H9 (cell line): ENCODE measurements around the gene PPARG. TPM values are rescaled to one million over a fixed set of nuclear protein-coding genes. Genes with fewer than 3 reads are reported as not detected.

Source experiments
- DNase-seq: peaks from one replicate; pipeline ENCODE4 v3.0.0-alpha.2; 2017
- H2AFZ ChIP-seq: one replicate; pipeline ENCODE4 v1.6.1; 2013; ENCODE audit warnings: mild to moderate bottlenecking, low read length, control low read depth, moderate library complexity
- H2AK5ac ChIP-seq: 2 replicates; pipeline ENCODE4 v1.6.1; 2013; ENCODE audit warnings: low read length, control low read depth, mixed read lengths; ENCODE audit not compliant: insufficient read length
- H2BK120ac ChIP-seq: one replicate; pipeline ENCODE4 v1.6.1; 2013; ENCODE audit warnings: low read depth, mild to moderate bottlenecking, low read length, control low read depth, inconsistent platforms; ENCODE audit not compliant: poor library complexity, severe bottlenecking
- H2BK12ac ChIP-seq: 2 replicates; pipeline ENCODE4 v1.6.1; 2013; ENCODE audit warnings: low read length, control low read depth, mixed read lengths, low read depth; ENCODE audit not compliant: insufficient read length
- H2BK15ac ChIP-seq: 2 replicates; pipeline ENCODE4 v1.6.1; 2013; ENCODE audit warnings: low read depth, low read length, control low read depth
- H2BK20ac ChIP-seq: one replicate; pipeline ENCODE4 v1.6.1; 2013; ENCODE audit warnings: low read depth, mild to moderate bottlenecking, low read length, control low read depth, inconsistent platforms; ENCODE audit not compliant: poor library complexity, severe bottlenecking
- H2BK5ac ChIP-seq: 2 replicates; pipeline ENCODE4 v1.6.1; 2013; ENCODE audit warnings: low read length, control low read depth, mixed read lengths; ENCODE audit not compliant: insufficient read length
- H3K14ac ChIP-seq: 2 replicates; pipeline ENCODE4 v1.6.1; 2013; ENCODE audit warnings: low read length, control low read depth; ENCODE audit not compliant: insufficient read depth
- H3K18ac ChIP-seq: 2 replicates; pipeline ENCODE4 v1.6.1; 2013; ENCODE audit warnings: low read depth, mild to moderate bottlenecking, mixed read lengths, low read length, control low read depth; ENCODE audit not compliant: insufficient read length
- H3K23ac ChIP-seq: 2 replicates; pipeline ENCODE4 v1.6.1; 2013; ENCODE audit warnings: low read length, control low read depth, mixed read lengths, low read depth; ENCODE audit not compliant: insufficient read length
- H3K23me2 ChIP-seq: 2 replicates; pipeline ENCODE4 v1.6.1; 2013; ENCODE audit warnings: low read depth, mild to moderate bottlenecking, mixed read lengths, low read length, control low read depth; ENCODE audit not compliant: insufficient read length, poor library complexity, severe bottlenecking
- H3K27ac ChIP-seq: 2 replicates; pipeline ENCODE4 v1.5.1; 2013; ENCODE audit warnings: low read length, control low read depth, mixed read lengths, low read depth; ENCODE audit not compliant: insufficient read length
- H3K27me3 ChIP-seq: 2 replicates; pipeline ENCODE4 v1.6.1; 2013; ENCODE audit warnings: low read length, control low read depth, inconsistent platforms; ENCODE audit not compliant: insufficient read depth
- H3K4ac ChIP-seq: 2 replicates; pipeline ENCODE4 v1.6.1; 2013; ENCODE audit warnings: low read depth, mild to moderate bottlenecking, control low read depth, inconsistent platforms, low read length, moderate library complexity
- H3K4me1 ChIP-seq: 2 replicates; pipeline ENCODE4 v1.6.1; 2013; ENCODE audit warnings: low read length, control low read depth, inconsistent platforms; ENCODE audit not compliant: insufficient read depth
- H3K4me2 ChIP-seq: 2 replicates; pipeline ENCODE4 v1.6.1; 2013; ENCODE audit warnings: low read length, control low read depth, mixed read lengths; ENCODE audit not compliant: insufficient read length, insufficient read depth
- H3K56ac ChIP-seq: 2 replicates; pipeline ENCODE4 v1.6.1; 2013; ENCODE audit warnings: low read depth, mild to moderate bottlenecking, mixed read lengths, low read length, control low read depth; ENCODE audit not compliant: insufficient read length
- H3K79me1 ChIP-seq: 2 replicates; pipeline ENCODE4 v1.6.1; 2013; ENCODE audit warnings: low read depth, mild to moderate bottlenecking, moderate library complexity, low read length, control low read depth, inconsistent platforms; ENCODE audit not compliant: insufficient read depth, poor library complexity, severe bottlenecking
- H3K79me2 ChIP-seq: 2 replicates; pipeline ENCODE4 v1.6.1; 2013; ENCODE audit warnings: low read length, control low read depth, inconsistent platforms; ENCODE audit not compliant: insufficient read depth
- H3K9ac ChIP-seq: 2 replicates; pipeline ENCODE4 v1.6.1; 2013; ENCODE audit warnings: low read length, control low read depth, mixed read lengths; ENCODE audit not compliant: insufficient read length; ENCODE audit errors: extremely low read depth
- H3K9me3 ChIP-seq: one replicate; pipeline ENCODE4 v1.6.1; 2013; ENCODE audit warnings: low read depth, low read length, inconsistent platforms; ENCODE audit not compliant: control insufficient read depth
- H3T11ph ChIP-seq: one replicate; pipeline ENCODE4 v1.6.1; 2013; ENCODE audit warnings: mild to moderate bottlenecking, low read length, control low read depth, inconsistent platforms
- H4K20me1 ChIP-seq: one replicate; pipeline ENCODE4 v1.6.1; 2013; ENCODE audit not compliant: control insufficient read depth, insufficient read length, insufficient read depth
- H4K5ac ChIP-seq: 2 replicates; pipeline ENCODE4 v1.6.1; 2013; ENCODE audit warnings: low read depth, mild to moderate bottlenecking, mixed read lengths, low read length, control low read depth; ENCODE audit not compliant: insufficient read length
- H4K8ac ChIP-seq: replicated peaks from 2 replicates; pipeline ENCODE4 v1.6.1; 2013; ENCODE audit warnings: low read length, control low read depth, mixed read lengths, low read depth; ENCODE audit not compliant: insufficient read length
- H4K91ac ChIP-seq: 2 replicates; pipeline ENCODE4 v1.6.1; 2013; ENCODE audit warnings: low read depth, mild to moderate bottlenecking, moderate library complexity, mixed read lengths, low read length, control low read depth; ENCODE audit not compliant: insufficient read length
- H3K27ac Mint-ChIP-seq, 3 experiments: 2 replicates in 2 of 3; 3 replicates in 1 of 3; pipeline ENCODE4 v1.8.0; 2020 to 2021; ENCODE audit warnings: mixed read lengths in 3 of 3, mild to moderate bottlenecking in 1 of 3, moderate library complexity in 1 of 3
- H3K27me3 Mint-ChIP-seq: 2 replicates; pipeline ENCODE4 v1.8.0; 2021; ENCODE audit warnings: low read depth, mild to moderate bottlenecking, moderate library complexity, mixed read lengths
- H3K36me3 Mint-ChIP-seq, 3 experiments: 2 replicates in 2 of 3; 3 replicates in 1 of 3; pipeline ENCODE4 v1.8.0; 2020 to 2021; ENCODE audit warnings: low read depth in 3 of 3, mixed read lengths in 3 of 3; ENCODE audit not compliant: insufficient read depth in 1 of 3
- H3K4me1 Mint-ChIP-seq, 2 experiments: 2 replicates each; pipeline ENCODE4 v1.8.0; 2020; ENCODE audit warnings: mixed read lengths in 2 of 2
- H3K4me3 Mint-ChIP-seq, 2 experiments: 2 replicates in 1 of 2; 3 replicates in 1 of 2; pipeline ENCODE4 v1.8.0; 2020 to 2021; ENCODE audit warnings: mild to moderate bottlenecking in 2 of 2, mixed read lengths in 2 of 2, moderate library complexity in 1 of 2
- H3K9me3 Mint-ChIP-seq, 2 experiments: 2 replicates in 1 of 2; 3 replicates in 1 of 2; pipeline ENCODE4 v1.8.0; 2020; ENCODE audit warnings: mild to moderate bottlenecking in 2 of 2, mixed read lengths in 2 of 2, moderate library complexity in 1 of 2
- CTCF ChIP-seq: fragments of 200-600 bp; sonication (generic); conservative IDR thresholded peaks from 3 replicates; pipeline ENCODE4 v1.8.0; 2021; ENCODE audit warnings: antibody characterized with exemption, mild to moderate bottlenecking
- total RNA-seq: library from RNA; stranded (reverse); gene quantifications from 2 replicates; pipeline ENCODE4 v1.2.1, GENCODE V29; 2021

Gene PPARG
- total RNA-seq, 1 experiment from 2014 or later: 0.42 TPM

GRCh38 chr3:12308517-12308916 lies 19.6 kb downstream of the PPARG start:
- no peak for TF ChIP-seq CTCF
- Histone ChIP-seq H2AK5ac (no peak overlapping the region), H3K23ac (no peak overlapping the region), H4K8ac (no peak overlapping the region), H3K14ac (no peak overlapping the region), H4K91ac (no peak overlapping the region), H3T11ph (no peak overlapping the region), H3K56ac (no peak overlapping the region), H3K79me1 (no peaks in the 10 kb centered on the region), H3K9ac (no peak overlapping the region), H3K9me3 (no peaks in the 10 kb centered on the region), H2BK15ac (no peak overlapping the region), H4K20me1 (no peaks in the 10 kb centered on the region), H2AFZ (no peak overlapping the region), H3K23me2 (no peaks in the 10 kb centered on the region), H3K4me1 (no peaks in the 10 kb centered on the region), H2BK20ac (no peak overlapping the region), H3K27me3 (no peaks in the 10 kb centered on the region), H3K4me2 (no peak overlapping the region), H4K5ac (no peak overlapping the region), H2BK5ac (no peak overlapping the region), H3K79me2 (no peaks in the 10 kb centered on the region), H3K18ac (no peak overlapping the region), H3K27ac (no peak overlapping the region), H2BK120ac (no peak overlapping the region), H3K4ac (no peak overlapping the region), H2BK12ac (no peak overlapping the region)
- Mint-ChIP-seq H3K9me3 (no peaks in the 10 kb centered on the region), H3K27me3 (peaks cover 11% of the 10 kb centered on the region), H3K4me3 (no peak overlapping the region), H3K36me3 (no peaks in the 10 kb centered on the region), H3K27ac (no peak overlapping the region), H3K4me1 (no peaks in the 10 kb centered on the region)
- DNase-seq: no peak
